Smooth muscle cell (in vitro differentiated cells): ENCODE data around the gene NAV3. TPM values are rescaled to one million over a fixed set of nuclear protein-coding genes. Genes with fewer than 3 reads are reported as not detected.
A peak's percentile ranks its signal among the peaks of the same experiment; 100 is the strongest.

ENCODE experiments used
- DNase-seq: peaks from one replicate; lab custom pipeline; 2025; ENCODE audit not compliant: unreplicated experiment; lab: John Stamatoyannopoulos, UW
- H2AFZ ChIP-seq: fragments of 200-600 bp; sonication (generic); 2 replicates; pipeline ENCODE4 v1.6.0; 2016; ENCODE audit warnings: antibody characterized with exemption, low read depth, mild to moderate bottlenecking
- H3F3A ChIP-seq: fragments of 200-600 bp; sonication (generic); 2 replicates; pipeline ENCODE4 v1.6.0; 2017; ENCODE audit warnings: antibody characterized with exemption, low read depth
- H3K27ac ChIP-seq: fragments of 200-600 bp; sonication (generic); 2 replicates; pipeline ENCODE4 v1.5.1; 2016; ENCODE audit warnings: low read depth, mild to moderate bottlenecking
- H3K27me3 ChIP-seq: fragments of 200-600 bp; sonication (generic); 2 replicates; pipeline ENCODE4 v1.6.1; 2016; ENCODE audit warnings: low read depth, mild to moderate bottlenecking
- H3K36me3 ChIP-seq: fragments of 200-600 bp; sonication (generic); 2 replicates; pipeline ENCODE4 v1.5.1; 2016; ENCODE audit warnings: low read depth
- H3K4me1 ChIP-seq: fragments of 200-600 bp; sonication (generic); 2 replicates; pipeline ENCODE4 v1.5.1; 2016; ENCODE audit warnings: low read depth
- H3K4me2 ChIP-seq: fragments of 200-600 bp; sonication (generic); 2 replicates; pipeline ENCODE4 v1.6.0; 2016; ENCODE audit warnings: mild to moderate bottlenecking
- H3K4me3 ChIP-seq: fragments of 200-600 bp; sonication (generic); 2 replicates; pipeline ENCODE4 v1.5.1; 2016; ENCODE audit warnings: mild to moderate bottlenecking
- H3K79me2 ChIP-seq: fragments of 200-600 bp; sonication (generic); 2 replicates; pipeline ENCODE4 v1.6.0; 2016; ENCODE audit warnings: low read depth, mild to moderate bottlenecking
- H3K9ac ChIP-seq: fragments of 200-600 bp; sonication (generic); 2 replicates; pipeline ENCODE4 v1.6.0; 2016; ENCODE audit warnings: low read depth
- H3K9me3 ChIP-seq: fragments of 200-600 bp; sonication (generic); replicated peaks from 2 replicates; pipeline ENCODE4 v1.5.1; 2016; ENCODE audit warnings: low read depth
- H4K20me1 ChIP-seq: fragments of 200-600 bp; sonication (generic); 2 replicates; pipeline ENCODE4 v1.6.0; 2016; ENCODE audit warnings: low read depth
- CTCF ChIP-seq: fragments of 200-600 bp; sonication (generic); IDR thresholded peaks from 2 replicates; pipeline ENCODE4 v1.5.1; 2017; ENCODE audit warnings: borderline replicate concordance, mild to moderate bottlenecking, antibody characterized with exemption; ENCODE audit not compliant: insufficient read depth, poor library complexity, severe bottlenecking
- WGBS: methylation state at CpG from one replicate; pipeline ENCODE4 v1.1.7; 2016; ENCODE audit warnings: low lambda C conversion rate; 5-methylcytosine and 5-hydroxymethylcytosine counted together
- polyA plus RNA-seq: library from polyadenylated mRNA; unstranded; fragments of >200 nt; fragmentation: Nextera tagmentation; extraction: Ambion mirVana; gene quantifications from 2 replicates; pipeline ENCODE4 v1.2.1, GENCODE V29; 2016
- total RNA-seq: library from RNA; depleted of rRNA; stranded (reverse); fragments of >200 nt; gene quantifications from 2 replicates; pipeline ENCODE4 v1.2.3, GENCODE V29; 2014

The NAV3 gene
- total and polyA plus RNA-seq, 2 experiments from 2014 or later, result 8.0 to 31.0 TPM

- Histone ChIP-seq H3K36me3 (no peaks in the 10 kb centered on the region), H3K9me3 (no peaks in the 10 kb centered on the region), H3F3A (peaks cover 25% of the 10 kb centered on the region), H4K20me1 (no peaks in the 10 kb centered on the region), H3K9ac (no peak overlapping the region), H3K27me3 (no peaks in the 10 kb centered on the region), H3K79me2 (no peaks in the 10 kb centered on the region), H2AFZ (no peak overlapping the region), H3K27ac (peak overlapping the region; percentile 68), H3K4me1 (peaks cover 20% of the 10 kb centered on the region), H3K4me2 (peak overlapping the region; percentile 67), H3K4me3 (no peak overlapping the region)
- WGBS, result 11% methylated on average over 2 of the region's 2 CpGs
- DNase-seq, result no peak
- no peak for TF ChIP-seq CTCF
These were observed 16.4 kb downstream of the NAV3 start for GRCh38 chr12:77847060-77847541.

- TF ChIP-seq CTCF, result no peak
- 44% methylated on average over 3 of the region's 3 CpGs for WGBS
- Histone ChIP-seq H3K9me3 (no peaks in the 10 kb centered on the region), H3K4me3 (no peak overlapping the region), H3K4me2 (peak overlapping the region; percentile 67), H3F3A (peaks cover 25% of the 10 kb centered on the region), H2AFZ (peak overlapping the region; percentile 26), H3K27ac (peak overlapping the region; percentile 68), H3K79me2 (no peaks in the 10 kb centered on the region), H3K4me1 (peaks cover 20% of the 10 kb centered on the region), H3K27me3 (no peaks in the 10 kb centered on the region), H4K20me1 (no peaks in the 10 kb centered on the region), H3K9ac (no peak overlapping the region), H3K36me3 (no peaks in the 10 kb centered on the region)
- no peak for DNase-seq
These were observed 17.2 kb downstream of the NAV3 start for GRCh38 chr12:77847680-77848431.

- no peak for DNase-seq
- no peak for TF ChIP-seq CTCF
- Histone ChIP-seq H3K4me3 (no peak overlapping the region), H3K4me2 (no peak overlapping the region), H3K9me3 (no peaks in the 10 kb centered on the region), H3K27me3 (no peaks in the 10 kb centered on the region), H3K9ac (no peak overlapping the region), H3K36me3 (no peaks in the 10 kb centered on the region), H3F3A (peaks cover 25% of the 10 kb centered on the region), H3K27ac (no peak overlapping the region), H3K4me1 (peaks cover 20% of the 10 kb centered on the region), H4K20me1 (no peaks in the 10 kb centered on the region), H3K79me2 (no peaks in the 10 kb centered on the region), H2AFZ (no peak overlapping the region)
- WGBS, result 70% methylated on average over 2 of the region's 2 CpGs
These were observed 19.4 kb downstream of the NAV3 start for GRCh38 chr12:77850129-77850528.

GRCh38 chr12:77850698-77851097, 20.0 kb downstream of the NAV3 start:
- Histone ChIP-seq H3K4me2 (no peak overlapping the region), H3K27me3 (no peaks in the 10 kb centered on the region), H2AFZ (no peak overlapping the region), H3K27ac (no peak overlapping the region), H3K79me2 (no peaks in the 10 kb centered on the region), H3K36me3 (no peaks in the 10 kb centered on the region), H3K9me3 (no peaks in the 10 kb centered on the region), H4K20me1 (no peaks in the 10 kb centered on the region), H3K4me3 (no peak overlapping the region), H3F3A (peaks cover 24% of the 10 kb centered on the region), H3K4me1 (peaks cover 20% of the 10 kb centered on the region), H3K9ac (no peak overlapping the region)
- DNase-seq, result no peak
- no peak for TF ChIP-seq CTCF
- 100% methylated on average over 2 of the region's 2 CpGs for WGBS
